HFF-Myc (cell line): ENCODE data around the gene MAML2.

Experiments used
- DNase-seq: peaks from one replicate; pipeline ENCODE4 v3.0.0-alpha.2; 2011; ENCODE audit warnings: low read depth; ENCODE audit errors: extremely low read depth
- H3K4me3 ChIP-seq: replicated peaks from 2 replicates; pipeline ENCODE4 v1.5.1; 2011; ENCODE audit warnings: low read depth, mild to moderate bottlenecking, control low read depth, low read length
- TF ChIP-seq, protein P1 (sequence below): IDR thresholded peaks from 2 replicates; pipeline ENCODE4 v1.5.1; 2012; ENCODE audit warnings: mild to moderate bottlenecking, low read depth, low read length, control low read depth; ENCODE audit errors: missing control alignments

MAML2 gene

DNA sequence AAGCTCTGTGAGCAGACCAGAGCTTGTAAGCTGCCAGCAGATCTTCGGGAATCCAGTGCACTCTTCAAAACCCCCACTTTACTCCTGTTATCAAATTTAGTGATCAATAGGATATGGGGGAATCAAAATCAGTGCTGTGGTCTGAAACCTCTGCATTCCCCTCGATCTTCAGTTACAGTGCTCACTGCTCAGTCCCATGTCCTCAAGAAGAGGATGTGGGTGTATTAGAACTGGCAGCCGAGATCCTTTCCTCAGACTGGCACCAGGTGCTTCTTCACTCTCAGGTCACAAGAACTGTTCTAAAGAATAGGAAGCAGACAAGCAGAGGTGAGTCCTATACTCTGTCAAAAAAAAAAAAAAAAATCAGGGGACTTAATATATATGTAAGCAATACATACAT lies 15.3 kb upstream of the MAML2 start:
- no peak for DNase-seq
- no peak overlapping the region for H3K4me3 ChIP-seq
- TF ChIP-seq, protein P1, sequence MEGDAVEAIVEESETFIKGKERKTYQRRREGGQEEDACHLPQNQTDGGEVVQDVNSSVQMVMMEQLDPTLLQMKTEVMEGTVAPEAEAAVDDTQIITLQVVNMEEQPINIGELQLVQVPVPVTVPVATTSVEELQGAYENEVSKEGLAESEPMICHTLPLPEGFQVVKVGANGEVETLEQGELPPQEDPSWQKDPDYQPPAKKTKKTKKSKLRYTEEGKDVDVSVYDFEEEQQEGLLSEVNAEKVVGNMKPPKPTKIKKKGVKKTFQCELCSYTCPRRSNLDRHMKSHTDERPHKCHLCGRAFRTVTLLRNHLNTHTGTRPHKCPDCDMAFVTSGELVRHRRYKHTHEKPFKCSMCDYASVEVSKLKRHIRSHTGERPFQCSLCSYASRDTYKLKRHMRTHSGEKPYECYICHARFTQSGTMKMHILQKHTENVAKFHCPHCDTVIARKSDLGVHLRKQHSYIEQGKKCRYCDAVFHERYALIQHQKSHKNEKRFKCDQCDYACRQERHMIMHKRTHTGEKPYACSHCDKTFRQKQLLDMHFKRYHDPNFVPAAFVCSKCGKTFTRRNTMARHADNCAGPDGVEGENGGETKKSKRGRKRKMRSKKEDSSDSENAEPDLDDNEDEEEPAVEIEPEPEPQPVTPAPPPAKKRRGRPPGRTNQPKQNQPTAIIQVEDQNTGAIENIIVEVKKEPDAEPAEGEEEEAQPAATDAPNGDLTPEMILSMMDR: no peak

GRCh38 chr11:96357794-96358193 lies 14.8 kb upstream of the MAML2 start:
- H3K4me3 ChIP-seq: no peak overlapping the region
- no peak for DNase-seq
- TF ChIP-seq, protein P1: no peak

DNA sequence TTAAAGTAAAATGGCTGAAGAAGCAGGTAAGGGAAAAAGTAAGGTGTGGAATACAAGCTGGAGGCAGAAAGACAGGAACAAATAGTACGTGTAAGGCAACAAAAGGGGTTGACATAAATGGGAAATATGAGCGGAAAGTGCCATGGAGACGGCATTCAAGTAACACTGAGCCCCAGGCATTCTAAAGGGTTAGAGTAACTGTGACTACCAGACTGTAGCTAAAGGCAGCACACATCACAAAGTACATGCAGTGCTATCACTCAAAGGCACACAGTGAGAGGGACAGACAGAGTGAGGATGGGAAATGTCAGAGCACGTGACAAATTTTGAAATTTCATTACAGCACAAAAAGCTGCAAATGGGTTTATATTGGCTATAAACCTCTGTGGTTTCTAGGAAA lies 13.9 kb upstream of the MAML2 start:
- DNase-seq: no peak
- no peak overlapping the region for H3K4me3 ChIP-seq
- TF ChIP-seq, protein P1: no peak

DNA sequence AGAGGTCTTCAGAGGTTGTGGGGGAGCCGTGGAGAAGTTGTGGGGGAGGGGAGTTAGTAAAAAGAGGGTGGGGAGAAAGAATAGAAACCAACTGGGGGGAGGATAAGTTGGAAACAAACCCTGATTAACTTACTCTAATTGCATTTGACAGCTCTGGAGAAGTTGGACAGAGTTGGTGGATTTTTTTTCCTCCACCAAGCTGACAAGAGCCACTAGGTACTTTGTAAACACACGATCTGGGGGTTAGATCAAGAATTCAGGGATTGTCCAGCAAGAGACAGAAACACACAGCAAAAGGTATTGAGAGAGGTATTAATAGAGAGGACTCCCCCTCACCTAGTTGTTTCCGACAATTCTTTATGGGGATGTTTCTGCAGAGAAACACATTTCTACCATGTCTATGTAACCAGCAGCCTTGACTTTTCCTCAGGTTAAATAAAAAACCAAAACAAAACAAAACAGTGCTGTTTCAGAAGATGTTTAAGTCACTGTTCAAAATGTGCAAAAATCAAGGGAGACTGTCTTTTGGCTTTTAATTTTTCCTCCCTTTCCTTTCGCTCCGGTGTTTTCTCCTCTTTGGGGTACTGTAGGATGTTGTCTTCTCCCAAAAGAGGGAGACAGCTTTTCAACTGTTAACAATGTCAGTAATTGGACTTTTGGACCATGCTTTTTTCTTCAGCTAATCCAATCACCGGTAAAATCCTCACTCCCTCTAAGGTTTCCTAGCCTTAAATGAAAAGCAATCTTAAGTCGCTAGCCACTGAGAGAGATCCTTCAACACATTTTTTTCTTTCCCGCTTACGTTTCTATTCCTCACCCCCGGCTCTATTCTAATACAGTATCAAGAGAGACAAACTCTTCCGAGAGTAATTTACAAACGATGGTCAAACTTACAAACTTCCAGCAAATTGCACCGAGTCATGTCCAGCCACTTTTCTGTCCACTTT lies 708 bp downstream of the MAML2 start:
- TF ChIP-seq, protein P1: no peak
- DNase-seq: no peak
- H3K4me3 ChIP-seq: peak overlapping the region; percentile 66

DNA sequence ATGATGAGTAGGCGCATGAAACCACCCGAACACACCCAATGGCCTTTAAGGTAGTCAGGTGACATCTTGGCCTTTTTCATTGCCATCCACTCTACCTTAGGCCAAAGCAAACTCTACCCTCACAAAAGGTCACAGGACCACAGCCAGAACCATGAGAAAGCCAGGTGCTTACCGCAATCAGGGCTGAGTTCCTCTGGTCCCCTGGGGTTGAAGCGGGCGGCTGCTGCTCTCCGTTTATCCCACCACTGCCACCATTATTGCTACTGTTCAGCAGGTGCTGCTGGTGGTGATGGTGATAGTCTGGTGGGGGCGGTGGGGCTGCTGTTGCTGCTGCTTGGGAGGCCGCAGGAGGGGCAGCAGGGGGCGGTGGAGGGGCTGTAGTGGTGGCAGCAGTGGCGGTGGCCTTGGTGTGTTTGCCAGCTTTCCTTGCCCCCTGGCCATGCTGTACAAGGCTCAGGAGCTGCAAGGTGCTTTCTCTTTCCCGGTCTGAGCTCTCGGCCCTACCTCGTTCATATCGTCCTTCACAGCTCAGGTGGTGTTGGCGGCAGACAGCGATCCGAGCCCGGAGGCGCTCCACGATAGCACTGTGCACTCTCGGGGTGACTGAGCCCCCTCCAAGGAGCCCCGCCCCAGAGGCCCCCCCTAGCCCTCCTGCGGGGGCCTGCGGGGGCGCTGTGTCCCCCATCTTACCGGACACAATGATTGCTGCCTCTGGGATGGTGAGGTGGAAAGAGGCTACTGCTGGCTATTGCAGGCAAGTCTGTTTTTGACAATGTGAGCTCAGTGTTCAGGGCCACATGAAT lies 1.6 kb downstream of the MAML2 start:
- TF ChIP-seq, protein P1: peak; percentile 57
- peak overlapping the region; percentile 66 for H3K4me3 ChIP-seq
- no peak for DNase-seq

GRCh38 chr11:96340555-96340885 lies 2.5 kb downstream of the MAML2 start:
- peak overlapping the region; percentile 66 for H3K4me3 ChIP-seq

More at GRCh38 chr11:96340555-96340885, 2.5 kb downstream of the MAML2 start:
- TF ChIP-seq, protein P1: no peak
- no peak for DNase-seq
